ENCODE data around the gene PTCRA.
"Not testable (repeated sequence)": the region's sequence is repeated elsewhere in the genome, so short reads cannot be mapped to it uniquely, and the experiment has no call there.

The PTCRA gene, protein sequence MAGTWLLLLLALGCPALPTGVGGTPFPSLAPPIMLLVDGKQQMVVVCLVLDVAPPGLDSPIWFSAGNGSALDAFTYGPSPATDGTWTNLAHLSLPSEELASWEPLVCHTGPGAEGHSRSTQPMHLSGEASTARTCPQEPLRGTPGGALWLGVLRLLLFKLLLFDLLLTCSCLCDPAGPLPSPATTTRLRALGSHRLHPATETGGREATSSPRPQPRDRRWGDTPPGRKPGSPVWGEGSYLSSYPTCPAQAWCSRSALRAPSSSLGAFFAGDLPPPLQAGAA

DNA sequence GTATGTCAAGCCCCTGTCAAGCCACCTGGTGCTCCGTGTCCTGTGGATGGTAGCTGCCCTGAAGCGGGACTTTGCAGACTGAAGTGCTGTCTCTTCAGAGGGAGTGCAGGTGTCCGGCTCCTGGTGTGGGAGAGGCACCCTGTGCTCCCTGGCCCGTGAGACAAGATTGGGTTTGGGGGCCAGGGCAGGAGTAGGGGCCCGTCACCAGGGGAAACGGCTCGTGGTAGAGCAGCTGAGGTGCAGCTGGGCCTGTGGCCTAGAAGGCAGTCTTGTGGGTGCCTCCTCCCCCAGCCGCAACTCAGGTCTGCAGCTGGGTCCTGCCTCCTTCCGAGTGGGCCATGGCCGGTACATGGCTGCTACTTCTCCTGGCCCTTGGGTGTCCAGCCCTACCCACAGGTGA, at the start of gene PTCRA:
TSS of gene PTCRA (plus strand) at position 322 of the 400 bp plus-strand sequence. CDS start at position 339, 17 bp downstream.
- no peak for DNase-seq

DNA sequence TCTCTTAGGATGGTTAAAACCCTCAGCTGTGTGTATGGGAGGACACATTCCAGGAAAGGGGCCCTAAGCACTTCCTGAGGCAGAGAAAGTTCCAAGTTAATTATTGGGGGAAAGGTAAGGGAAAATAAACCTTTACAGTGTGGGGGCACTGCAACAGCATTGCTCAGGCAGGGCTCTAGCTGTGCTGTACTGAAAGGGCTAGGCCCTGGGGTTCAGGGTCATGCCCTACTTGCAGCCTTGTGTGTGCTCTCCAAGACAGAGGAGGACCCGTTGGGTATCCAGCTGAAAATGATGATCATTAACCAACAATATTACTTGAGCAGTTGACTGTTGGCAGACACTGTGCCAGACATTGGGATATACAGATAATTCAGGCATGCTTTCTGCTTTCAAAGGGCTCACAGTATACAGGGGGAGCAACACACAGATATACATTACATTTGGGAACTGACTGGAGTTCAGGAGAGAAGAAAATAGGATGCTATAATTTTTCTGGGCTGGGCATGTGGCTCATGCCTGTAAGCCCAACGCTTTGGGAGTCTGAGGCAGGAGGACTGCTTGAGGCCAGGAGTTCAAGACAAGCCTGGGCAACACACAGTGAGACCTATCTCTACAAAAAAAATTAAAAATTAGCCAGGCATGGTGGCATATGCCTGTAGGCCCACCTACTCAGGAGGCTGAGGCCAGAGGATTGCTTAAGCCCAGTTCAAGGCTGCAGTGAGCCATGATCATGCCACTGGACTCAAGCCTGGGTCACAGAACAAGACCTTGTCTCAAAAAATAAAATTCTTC, 45.5 kb upstream of the PTCRA start:
- no peak for DNase-seq

DNA sequence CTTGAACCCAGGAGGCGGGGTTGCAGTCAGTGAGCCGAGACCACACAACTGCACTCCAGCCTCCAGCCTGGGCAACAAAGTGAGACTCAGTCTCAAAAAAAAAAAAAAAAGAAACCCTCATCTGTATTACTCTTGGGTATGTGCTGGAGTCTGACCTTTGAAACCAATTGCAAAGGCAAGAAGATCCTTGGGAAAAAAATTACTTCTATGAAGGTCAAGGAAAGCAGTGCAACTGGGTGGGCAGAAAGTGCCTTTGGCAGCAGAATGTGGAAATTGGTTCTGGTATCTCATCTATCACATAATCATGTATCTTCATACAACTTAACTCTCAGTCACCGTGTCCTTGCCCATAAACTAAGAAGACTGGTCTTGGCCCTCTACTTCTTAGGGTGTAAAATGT, 44.1 kb upstream of the PTCRA start:
- no peak for DNase-seq

DNA sequence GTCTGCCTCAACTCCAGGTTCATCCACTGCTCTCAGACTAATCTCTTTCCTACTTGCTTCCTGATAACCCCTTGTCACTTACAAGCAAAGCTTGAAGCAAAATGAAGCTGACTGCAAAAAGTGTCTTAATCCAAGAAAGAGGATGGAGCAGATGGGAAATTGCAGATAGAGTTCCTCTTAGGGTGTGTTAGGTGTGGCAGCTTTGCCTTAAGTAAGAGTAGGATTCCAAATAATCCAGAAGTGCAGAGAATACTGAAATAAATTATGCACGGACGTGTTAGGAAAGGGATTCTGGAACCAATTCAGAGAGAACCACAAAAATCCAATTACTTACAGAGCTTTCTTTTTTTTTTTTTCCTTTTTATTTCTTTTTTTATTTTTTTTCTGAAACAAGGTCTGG, 42.5 kb upstream of the PTCRA start:
- DNase-seq: no peak

DNA sequence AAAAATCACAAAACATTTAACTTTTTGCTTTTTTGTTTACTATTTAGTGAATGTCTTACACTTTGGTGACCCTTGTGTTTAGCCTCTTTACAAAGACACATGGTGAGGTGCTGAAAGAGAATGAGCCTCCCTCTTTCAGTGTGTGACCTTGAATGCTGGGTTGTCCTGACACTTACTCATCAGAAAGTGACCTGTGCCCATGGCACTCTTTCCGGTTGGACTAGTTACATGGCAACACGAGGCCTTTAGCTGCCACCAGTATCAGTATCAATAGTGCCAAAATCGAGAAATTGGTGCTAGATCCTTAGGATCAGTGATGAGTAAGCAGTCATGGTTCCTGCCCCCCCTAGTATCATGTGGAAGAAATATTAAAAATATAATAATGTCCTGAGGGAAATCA, 38.2 kb upstream of the PTCRA start:
- no peak for DNase-seq

DNA sequence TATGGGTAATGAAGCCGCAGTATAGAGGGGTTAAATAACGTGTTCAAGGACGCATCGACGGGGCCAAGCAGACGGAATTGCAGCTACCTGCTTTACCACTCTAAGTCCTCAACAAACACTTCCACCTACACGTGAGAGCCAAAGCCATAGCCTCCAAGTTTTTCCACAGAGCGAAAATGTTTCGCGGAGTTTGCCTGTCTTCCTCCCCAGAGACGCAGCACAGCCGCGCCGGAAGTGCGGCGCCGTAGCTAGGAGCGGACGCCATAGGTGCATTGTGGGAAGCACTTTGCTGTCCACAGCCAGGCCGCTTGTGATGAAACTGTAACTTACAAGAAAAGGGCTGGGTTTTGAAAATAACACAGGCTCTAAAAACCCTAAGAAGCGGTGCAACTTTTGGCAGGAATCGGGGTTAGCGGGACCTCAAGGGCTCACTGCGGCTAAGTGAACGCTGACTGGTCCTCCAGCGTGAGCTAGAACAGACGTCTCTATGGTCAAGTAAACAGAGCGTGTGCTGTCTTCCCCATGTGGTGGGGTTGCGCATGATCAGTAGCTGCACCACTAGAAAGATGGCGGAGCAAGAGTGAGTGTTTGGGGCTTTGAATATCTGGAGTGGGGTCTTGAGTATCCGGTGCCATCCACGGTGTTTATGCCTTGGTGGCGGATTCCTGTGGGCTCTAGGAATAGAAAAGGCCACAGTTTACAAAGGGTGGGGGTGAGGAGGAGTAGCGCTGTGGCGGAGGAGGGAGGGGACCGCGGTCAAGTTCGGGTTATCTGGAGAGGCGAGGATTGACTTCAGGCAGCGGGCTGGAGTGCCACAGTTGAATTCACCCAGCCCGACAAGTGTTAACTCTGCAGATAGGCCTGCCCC, 36.2 kb upstream of the PTCRA start, which contains the start of gene RPL7L1:
TSS of gene RPL7L1 (plus strand) at position 245 of the 868 bp plus-strand sequence. CDS start at position 540, 295 bp downstream.
- DNase-seq: peak; percentile 89

DNA sequence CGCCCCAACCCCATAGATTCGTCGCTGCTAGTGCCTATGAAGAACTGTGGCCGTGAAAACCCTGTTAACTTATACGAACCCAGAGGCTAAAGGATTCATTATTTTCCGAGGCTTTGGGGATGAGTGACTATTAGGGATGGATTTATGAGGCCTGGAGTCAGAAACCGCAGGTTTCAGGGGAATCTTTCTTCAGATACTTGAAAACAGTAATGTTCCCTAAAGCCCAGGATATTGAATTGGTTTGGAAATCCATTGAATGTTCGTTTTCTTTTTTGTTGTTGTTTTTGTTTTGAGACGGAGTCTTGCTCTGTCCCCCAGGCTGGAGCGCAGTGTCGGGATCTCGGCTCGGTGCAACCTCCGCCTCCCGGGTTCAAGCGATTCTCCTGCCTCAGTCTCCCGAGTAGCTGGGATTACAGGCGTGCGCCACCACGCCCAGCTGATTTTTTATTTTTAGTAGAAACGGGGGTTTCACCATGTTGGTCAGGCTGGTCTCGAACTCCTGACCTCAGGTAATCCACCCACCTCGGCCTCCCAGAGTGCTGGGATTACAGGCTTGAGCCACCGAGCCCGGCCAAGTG, 35.5 kb upstream of the PTCRA start:
- DNase-seq: peak; percentile 61

DNA sequence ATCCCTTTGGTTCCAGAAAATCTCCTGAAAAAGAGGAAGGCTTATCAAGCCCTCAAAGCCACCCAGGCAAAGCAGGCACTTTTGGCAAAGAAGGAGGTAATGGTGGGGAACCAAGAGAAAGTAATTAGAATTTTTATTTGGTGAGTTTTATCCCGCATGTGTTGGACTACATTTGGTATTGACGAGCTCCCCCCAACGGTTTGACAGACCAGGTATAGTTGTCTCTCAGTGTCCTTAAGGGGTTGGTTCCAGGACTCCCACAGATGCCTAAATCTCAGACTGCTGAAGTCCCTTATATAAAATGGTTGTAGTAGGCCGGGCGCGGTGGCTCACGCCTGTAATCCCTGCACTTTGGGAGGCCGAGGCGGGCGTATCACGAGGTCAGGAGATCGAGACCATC, 35.0 kb upstream of the PTCRA start:
- not testable (repeated sequence) for DNase-seq

DNA sequence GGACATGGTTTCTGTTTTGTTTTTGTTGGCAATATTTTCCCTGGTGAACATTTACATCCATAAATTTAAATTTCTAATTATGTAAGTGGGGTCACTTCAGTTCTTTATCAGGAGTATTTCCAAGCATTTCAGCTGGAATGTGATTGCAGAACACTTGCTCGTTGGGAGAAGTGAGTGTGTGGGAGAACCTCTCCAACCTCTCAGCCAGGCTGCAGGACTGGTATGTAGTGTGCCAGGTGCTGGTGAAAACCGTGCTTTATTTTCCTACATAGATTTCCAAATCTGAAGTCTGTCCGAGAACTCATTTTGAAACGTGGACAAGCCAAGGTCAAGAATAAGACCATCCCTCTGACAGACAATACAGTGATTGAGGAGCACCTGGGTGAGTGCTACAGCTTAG, 30.2 kb upstream of the PTCRA start:
- no peak for DNase-seq

DNA sequence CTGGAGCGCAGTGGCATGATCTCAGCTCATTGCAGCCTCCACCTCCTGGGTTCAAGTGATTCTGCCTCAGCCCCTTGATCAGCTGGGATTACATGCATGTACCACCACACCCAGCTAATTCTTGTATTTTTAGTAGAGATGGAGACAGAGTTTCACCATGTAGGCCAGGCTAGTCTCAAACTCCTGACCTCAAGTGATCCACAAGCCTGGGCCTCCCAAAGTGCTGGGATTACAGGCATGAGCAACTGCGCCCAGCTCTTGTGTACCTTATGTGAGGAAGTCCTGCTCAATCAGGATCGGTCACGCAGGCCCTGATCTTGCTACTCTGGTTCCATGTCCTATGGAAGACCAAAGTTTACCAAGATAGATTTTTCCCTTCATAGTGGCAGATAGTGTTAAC, 27.7 kb upstream of the PTCRA start:
- DNase-seq: not testable (repeated sequence)

DNA sequence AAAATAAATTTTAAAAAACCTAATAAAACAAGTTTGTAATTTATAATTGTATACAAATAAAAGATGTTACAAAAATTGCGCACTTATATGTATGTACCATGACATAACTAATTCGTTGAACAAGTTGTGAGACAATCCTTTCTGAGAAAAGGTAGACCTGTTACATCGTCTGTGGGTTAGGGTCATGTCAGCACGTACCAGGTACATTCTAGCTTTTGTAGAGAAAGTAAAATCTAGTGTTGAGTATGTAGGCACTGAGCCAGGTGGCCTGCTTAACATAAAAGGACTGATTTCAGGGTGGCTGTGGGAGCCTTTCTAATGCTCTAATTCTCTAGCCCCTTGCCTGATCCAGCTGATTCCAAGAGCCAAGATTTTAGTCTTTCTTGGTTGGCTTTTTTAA, 26.0 kb upstream of the PTCRA start:
- DNase-seq: no peak

DNA sequence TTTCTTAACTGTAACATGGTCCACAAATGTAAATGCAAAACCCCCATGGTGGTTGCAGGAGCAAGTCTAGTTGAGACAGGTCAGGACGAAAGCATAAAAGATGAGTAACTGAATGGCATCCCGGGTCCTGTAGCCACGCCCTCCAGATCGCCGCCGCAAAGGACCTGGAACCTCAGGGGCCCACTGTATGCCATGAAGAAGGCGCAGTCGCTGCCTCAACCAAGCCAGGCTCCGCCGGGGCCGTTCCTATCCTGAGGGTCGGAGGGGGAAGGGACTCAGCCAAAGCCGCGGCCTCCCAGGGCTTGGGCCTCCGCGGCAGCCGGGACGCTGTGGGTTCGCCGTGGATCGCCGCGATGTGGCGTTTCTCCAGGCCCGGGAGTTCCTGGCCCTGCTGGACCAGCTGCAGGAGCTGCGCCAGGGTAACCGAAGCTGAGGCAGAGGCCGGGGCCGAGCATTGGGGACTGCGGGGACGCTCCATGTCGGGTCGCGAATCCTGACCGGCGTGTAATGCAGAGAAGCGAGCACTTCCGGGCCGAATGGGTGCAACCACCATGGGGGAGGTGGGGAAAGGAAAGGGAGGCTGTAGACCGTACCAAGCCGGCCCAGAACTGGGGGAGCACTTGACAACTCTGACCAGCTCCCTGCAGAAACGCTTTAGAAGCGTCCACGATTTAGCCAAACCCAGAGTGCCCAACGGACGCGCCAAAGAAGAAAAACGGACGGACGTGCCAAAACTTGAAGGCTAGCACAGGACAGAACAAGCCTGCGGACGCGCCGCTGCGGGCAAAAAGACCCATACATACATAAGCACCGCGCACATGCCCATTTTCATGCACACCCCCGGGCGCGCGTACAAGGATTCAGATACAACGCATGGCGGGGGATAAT, 25.3 kb upstream of the PTCRA start:
- DNase-seq: peak; percentile 93

DNA sequence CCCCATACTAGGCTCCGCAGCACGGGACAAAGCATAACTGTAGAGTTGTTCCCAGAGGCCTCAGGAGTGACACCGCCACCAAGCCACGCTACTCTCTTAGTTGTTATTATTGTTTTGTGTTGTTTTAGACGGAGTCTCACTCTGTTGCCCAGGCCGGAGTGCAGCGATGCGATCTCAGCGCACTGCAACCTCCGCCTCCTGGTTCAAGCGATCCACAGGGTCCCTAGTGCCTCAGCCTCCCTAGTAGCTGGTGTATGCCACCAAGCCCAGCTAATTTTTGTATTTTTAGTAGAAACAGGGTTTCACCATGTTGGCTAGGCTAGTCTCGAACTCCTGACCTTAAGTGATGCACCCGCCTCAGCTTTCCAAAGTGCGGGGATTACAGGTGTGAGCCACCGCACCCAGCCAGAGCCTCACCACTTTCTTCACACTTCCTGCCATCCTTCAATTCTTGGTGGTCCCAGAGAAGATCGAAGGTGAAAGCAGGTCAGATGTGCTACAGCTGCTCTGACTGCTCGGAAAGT, 24.6 kb upstream of the PTCRA start:
- no peak for DNase-seq

DNA sequence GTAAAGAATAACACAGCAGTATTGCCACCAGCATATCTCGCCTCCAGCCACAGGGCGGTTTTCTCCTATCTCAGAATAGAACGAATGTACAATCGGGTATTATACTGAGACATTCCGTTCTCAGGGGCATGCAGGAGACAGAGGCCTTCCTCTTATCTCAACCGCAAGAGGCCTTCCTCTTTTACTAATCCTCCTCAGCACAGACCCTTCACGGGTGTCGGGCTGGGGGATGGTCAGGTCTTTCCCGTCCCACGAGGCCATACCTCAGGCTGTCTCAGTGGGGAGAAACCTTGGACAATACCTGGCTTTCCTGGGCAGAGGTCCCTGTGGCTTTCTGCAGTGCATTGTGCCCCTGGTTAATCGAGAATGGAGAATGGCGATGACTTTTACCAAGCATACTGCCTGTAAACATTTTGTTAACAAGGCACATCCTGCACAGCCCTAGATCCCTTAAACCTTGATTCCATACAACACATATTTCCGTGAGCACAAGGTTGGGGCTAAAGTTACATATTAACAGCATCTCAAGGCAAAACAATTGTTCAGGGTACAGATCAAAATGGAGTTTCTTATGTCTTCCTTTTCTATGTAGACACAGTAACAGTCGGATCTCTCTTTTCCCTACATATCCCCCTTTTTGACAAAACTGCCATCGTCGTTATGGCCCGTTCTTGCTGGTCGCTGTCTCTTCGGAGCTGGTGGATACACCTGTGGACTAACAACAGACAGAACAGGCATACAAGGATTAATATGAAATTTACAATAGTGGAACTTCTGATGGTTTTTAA, 21.6 kb upstream of the PTCRA start:
- not testable (repeated sequence) for DNase-seq

DNA sequence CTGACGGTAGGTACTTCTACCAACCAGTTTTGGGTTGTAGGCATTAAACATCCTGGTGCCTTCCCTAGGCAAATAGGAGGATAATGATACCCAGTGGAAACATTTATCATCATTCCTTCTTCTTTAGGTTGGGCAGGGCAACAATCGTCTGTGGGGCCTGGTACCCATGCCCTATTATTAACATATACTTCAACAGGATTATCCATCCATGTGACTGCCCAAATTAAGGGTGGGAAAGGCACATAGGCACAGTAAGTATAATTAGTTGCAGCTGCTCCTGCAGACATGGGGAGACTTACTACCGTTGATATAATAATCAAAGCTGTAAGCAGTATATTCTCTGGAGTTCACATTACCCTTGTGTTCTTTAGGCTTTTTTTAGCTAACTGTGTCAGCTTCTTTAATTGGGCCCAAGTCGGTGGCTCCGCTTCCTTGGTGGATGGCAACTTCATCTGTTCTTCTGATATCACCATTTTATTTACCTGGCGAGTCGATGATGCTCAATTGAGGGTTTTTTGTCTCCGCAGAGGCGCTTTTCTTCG, 19.6 kb upstream of the PTCRA start:
- no peak for DNase-seq

DNA sequence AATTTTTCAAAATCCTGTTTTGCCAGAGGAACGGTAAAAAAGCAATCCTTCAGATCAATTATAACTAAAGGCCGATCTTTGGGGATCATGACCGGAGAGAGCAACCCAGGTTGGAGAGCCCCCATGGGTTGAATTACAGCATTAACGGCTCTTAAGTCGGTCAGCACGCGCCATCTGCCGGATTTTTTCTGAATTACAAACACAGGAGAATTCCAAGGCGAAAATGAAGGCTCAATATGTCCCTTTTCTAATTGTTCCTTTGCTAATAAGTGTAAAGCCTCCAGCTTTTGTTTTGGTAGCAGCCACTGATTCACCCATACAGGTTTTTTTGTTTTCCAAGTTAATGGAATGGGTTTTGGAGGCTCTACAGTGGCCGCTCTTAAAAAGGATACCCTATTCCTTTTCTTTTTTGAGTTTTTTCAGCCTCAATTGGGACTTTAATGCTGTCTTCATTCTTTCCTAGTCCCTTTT, 16.9 kb upstream of the PTCRA start:
- peak; percentile 84 for DNase-seq

DNA sequence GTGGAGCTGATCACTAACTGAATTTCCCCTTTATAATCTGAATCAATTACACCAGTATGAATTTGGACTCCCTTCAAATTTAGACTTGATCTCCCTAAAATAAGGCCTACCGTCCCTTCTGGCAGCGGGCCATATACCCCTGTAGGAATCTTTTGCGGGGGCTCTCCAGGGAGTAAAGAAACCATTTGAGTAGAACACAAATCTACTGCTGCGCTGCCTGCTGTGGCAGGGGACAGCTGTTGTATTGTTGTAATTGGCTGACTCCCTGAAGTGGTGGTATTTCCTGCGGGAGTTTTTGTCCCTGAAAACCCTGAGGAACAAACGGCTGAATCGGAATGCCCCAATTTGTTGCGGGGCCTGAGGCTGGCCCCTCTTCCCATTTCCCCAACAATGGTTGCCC, 16.0 kb upstream of the PTCRA start:
- no peak for DNase-seq

DNA sequence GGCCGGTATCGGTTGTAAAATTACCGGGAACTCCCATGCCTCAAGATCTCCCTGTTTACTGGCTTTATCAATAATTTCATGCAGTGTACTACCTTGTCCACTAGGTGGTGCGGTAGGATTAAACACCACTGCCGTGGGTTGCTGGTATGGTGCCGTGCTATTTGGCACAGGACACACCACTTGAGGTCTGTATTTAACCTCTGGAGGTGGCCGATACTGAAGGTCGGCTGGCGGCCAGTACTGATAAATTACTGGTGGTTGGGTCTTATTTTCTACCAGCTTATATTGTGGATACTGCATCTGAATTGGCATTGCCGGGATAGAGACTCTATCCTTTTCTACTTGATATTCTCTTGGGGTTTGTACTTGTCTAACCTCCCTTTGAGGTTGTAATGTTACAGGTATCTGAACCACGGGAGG, 14.3 kb upstream of the PTCRA start:
- peak; percentile 77 for DNase-seq

DNA sequence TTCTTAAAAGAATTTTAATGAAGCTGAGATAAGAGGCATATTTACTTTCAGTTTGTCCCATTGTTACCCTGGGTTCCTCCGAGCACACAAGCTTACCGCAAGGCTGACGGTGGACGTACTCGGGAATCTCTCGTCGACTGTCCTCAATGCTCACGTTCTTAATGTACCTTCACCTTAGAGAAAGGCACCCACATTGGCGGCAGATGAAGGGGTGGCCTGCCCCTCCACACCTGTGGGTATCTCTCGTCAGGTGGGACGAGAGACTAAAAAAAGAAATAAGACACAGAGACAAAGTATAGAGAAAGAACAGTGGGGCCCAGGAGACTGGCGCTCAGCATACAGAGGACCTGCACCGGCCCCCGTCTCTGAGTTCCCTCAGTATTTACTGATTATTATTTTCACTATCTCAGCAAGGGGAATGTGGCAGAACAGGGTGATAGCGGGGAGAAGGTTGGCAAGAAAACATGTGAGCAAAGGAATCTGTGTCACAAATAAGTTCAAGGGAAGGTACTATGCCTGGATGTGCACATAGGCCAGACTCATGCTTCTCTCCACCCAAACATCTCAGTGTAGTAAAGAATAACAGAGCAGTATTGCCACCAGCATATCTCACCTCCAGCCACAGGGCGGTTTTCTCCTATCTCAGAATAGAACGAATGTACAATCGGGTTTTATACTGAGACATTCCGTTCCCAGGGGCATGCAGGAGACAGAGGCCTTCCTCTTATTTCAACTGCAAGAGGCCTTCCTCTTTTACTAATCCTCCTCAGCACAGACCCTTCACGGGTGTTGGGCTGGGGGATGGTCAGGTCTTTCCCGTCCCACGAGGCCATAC, 13.2 kb upstream of the PTCRA start:
- DNase-seq: not testable (repeated sequence)
